Neural cell (in vitro differentiated cells): ENCODE results near the gene DUSP5.

Experiments
- CTCF ChIP-seq: fragments of 450-650 bp; IDR thresholded peaks from 2 replicates; pipeline ENCODE4 v1.5.1; 2014; ENCODE audit warnings: antibody characterized with exemption, mild to moderate bottlenecking, moderate library complexity; ENCODE audit not compliant: poor library complexity, severe bottlenecking
- EP300 ChIP-seq: fragments of 450-650 bp; conservative IDR thresholded peaks from 2 replicates; pipeline ENCODE4 v1.6.1; 2014; ENCODE audit warnings: antibody characterized with exemption, mild to moderate bottlenecking, moderate library complexity; ENCODE audit not compliant: poor library complexity, severe bottlenecking
- EZH2 ChIP-seq: fragments of 200-600, 300-800 bp; shearing (Covaris generic), sonication (generic); IDR thresholded peaks from 2 replicates; pipeline ENCODE4 v1.6.1; 2014; ENCODE audit warnings: antibody characterized with exemption, low read length, borderline replicate concordance, mild to moderate bottlenecking; ENCODE audit not compliant: insufficient read depth, poor library complexity, severe bottlenecking
- POLR2AphosphoS5 ChIP-seq: IDR thresholded peaks from 2 replicates; pipeline ENCODE4 v1.6.1; 2012
- RAD21 ChIP-seq: fragments of 450-650 bp; conservative IDR thresholded peaks from 2 replicates; pipeline ENCODE4 v1.6.1; 2014; ENCODE audit warnings: antibody characterized with exemption, mild to moderate bottlenecking, moderate library complexity
- REST ChIP-seq: IDR thresholded peaks from 2 replicates; pipeline ENCODE4 v1.6.1; 2012; ENCODE audit warnings: borderline replicate concordance
- SMC3 ChIP-seq: fragments of 450-650 bp; conservative IDR thresholded peaks from 2 replicates; pipeline ENCODE4 v1.6.1; 2014; ENCODE audit warnings: antibody characterized with exemption, mild to moderate bottlenecking, moderate library complexity; ENCODE audit not compliant: poor library complexity
- TAF1 ChIP-seq: IDR thresholded peaks from 2 replicates; pipeline ENCODE4 v1.6.1; 2012; ENCODE audit warnings: low read depth

GRCh38 chr10:110487411-110488331 lies 10.0 kb upstream of the DUSP5 start:
- TF ChIP-seq EP300 (no peak), POLR2AphosphoS5 (no peak), TAF1 (no peak), CTCF (no peak), EZH2 (no peak), RAD21 (no peak), SMC3 (no peak), REST (no peak)
